ENCODE data around the gene ANKRD26. TPM values are rescaled to one million over a fixed set of nuclear protein-coding genes. Genes with fewer than 3 reads are reported as not detected.

Gene ANKRD26
- total and polyA plus RNA-seq, 9 of the 15 experiments (the other 6 are each of a cell fraction or from before 2014, with no cell fraction given) = 2.3 to 12.3 (median 4.9) TPM

DNA sequence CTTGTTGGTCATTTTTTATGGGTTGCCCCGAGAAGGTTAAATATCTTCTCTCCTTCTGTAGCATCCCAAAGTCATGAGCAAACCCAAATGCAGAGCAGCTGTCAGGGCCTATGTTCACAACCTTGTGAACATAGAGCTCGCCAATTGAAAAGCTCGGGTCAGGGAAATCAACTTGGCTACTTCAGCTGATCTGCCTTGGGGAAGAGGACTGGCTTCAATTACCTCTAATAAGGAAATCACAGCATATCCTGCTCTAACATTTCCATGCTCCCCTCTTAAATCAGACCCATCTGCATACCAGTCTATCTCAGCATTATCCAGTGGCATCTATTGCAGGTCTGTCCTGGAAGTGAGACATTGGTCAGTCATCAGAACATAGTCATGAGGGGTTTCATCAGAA, 105.6 kb downstream of the ANKRD26 start:
- Histone ChIP-seq H3K4me2 (ENCODE audit: insufficient read depth, low read length) (no peak overlapping the region), H3K9me3 (replicated peaks; ENCODE audit: control insufficient read depth, insufficient read depth, low read depth, low read length) (0 out of 2 replicates have a peak, but pooled peaks cover 2% of the 10 kb centered on the region), H3K9me1 (ENCODE audit: control insufficient read depth, insufficient read depth, low read length) (no peaks in the 10 kb centered on the region), H3K36me3 (ENCODE audit: control insufficient read depth, insufficient read depth, low read length) (no peaks in the 10 kb centered on the region), H3K9ac (ENCODE audit: insufficient read depth in 1 of 2, low read depth in 2 of 2, low read length in 2 of 2) (no peak overlapping the region), H3K79me2 (ENCODE audit: control insufficient read depth, insufficient read depth, low read length) (no peaks in the 10 kb centered on the region), H2AFZ (ENCODE audit: low read depth, low read length) (no peak overlapping the region), H3K4me1 (replicated peaks in 1 of 2; ENCODE audit: control insufficient read depth in 2 of 2, insufficient read depth in 2 of 2, low read length in 2 of 2) (no peaks in the 10 kb centered on the region), H3K27ac (ENCODE audit: extremely low read depth, low read depth, low read length) (no peak overlapping the region), H4K20me1 (replicated peaks; ENCODE audit: control insufficient read depth, insufficient read depth, low read length) (no peaks in the 10 kb centered on the region), H3K27me3 (ENCODE audit: control insufficient read depth in 2 of 2, insufficient read depth in 2 of 2, low read length in 2 of 2) (no peaks in the 10 kb centered on the region), H3K4me3 (no peak overlapping the region)
- BruUV-seq (replicated peaks) = no TSS peak
- ATAC-seq (no peak), FAIRE-seq (no peak), DNase-seq (ENCODE audit: extremely low read depth in 1 of 4, low spot score in 3 of 4) (no peak)
- intact Hi-C loops (cut with micrococcal nuclease) (no loop called here), in situ Hi-C loops (cut with MboI) (no loop called here)
- 0% methylated on average over 3 of the region's 3 CpGs for WGBS (ENCODE audit: insufficient coverage, low coverage, missing lambda C conversion rate)
- ChIA-PET CTCF (ENCODE audit: low intra/inter-chr PET ratio) (no interaction called here), POLR2A (no interaction called here)
- TF ChIP-seq IFI16 (CRISPR knock-in tag; IDR thresholded peaks at IDR 0.05) (no peak), C11orf30 (IDR thresholded peaks at IDR 0.05; ENCODE audit: low read depth) (no peak), ZNF551 (CRISPR knock-in tag; IDR thresholded peaks at IDR 0.05) (no peak), ZNF707 (CRISPR knock-in tag; conservative IDR thresholded peaks at IDR 0.05) (no peak)
- TF ChIP-seq, protein P1, sequence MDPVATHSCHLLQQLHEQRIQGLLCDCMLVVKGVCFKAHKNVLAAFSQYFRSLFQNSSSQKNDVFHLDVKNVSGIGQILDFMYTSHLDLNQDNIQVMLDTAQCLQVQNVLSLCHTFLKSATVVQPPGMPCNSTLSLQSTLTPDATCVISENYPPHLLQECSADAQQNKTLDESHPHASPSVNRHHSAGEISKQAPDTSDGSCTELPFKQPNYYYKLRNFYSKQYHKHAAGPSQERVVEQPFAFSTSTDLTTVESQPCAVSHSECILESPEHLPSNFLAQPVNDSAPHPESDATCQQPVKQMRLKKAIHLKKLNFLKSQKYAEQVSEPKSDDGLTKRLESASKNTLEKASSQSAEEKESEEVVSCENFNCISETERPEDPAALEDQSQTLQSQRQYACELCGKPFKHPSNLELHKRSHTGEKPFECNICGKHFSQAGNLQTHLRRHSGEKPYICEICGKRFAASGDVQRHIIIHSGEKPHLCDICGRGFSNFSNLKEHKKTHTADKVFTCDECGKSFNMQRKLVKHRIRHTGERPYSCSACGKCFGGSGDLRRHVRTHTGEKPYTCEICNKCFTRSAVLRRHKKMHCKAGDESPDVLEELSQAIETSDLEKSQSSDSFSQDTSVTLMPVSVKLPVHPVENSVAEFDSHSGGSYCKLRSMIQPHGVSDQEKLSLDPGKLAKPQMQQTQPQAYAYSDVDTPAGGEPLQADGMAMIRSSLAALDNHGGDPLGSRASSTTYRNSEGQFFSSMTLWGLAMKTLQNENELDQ (CRISPR knock-in tag; IDR thresholded peaks at IDR 0.05; ENCODE audit: borderline replicate concordance) = no peak
- TF ChIP-seq, protein P2, sequence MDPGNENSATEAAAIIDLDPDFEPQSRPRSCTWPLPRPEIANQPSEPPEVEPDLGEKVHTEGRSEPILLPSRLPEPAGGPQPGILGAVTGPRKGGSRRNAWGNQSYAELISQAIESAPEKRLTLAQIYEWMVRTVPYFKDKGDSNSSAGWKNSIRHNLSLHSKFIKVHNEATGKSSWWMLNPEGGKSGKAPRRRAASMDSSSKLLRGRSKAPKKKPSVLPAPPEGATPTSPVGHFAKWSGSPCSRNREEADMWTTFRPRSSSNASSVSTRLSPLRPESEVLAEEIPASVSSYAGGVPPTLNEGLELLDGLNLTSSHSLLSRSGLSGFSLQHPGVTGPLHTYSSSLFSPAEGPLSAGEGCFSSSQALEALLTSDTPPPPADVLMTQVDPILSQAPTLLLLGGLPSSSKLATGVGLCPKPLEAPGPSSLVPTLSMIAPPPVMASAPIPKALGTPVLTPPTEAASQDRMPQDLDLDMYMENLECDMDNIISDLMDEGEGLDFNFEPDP (CRISPR knock-in tag; IDR thresholded peaks at IDR 0.05) = no peak
- TF ChIP-seq, protein P3, sequence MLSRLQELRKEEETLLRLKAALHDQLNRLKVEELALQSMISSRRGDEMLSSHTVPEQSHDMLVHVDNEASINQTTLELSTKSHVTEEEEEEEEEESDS (CRISPR knock-in tag; IDR thresholded peaks at IDR 0.05) = no peak
- TF ChIP-seq, protein P4, sequence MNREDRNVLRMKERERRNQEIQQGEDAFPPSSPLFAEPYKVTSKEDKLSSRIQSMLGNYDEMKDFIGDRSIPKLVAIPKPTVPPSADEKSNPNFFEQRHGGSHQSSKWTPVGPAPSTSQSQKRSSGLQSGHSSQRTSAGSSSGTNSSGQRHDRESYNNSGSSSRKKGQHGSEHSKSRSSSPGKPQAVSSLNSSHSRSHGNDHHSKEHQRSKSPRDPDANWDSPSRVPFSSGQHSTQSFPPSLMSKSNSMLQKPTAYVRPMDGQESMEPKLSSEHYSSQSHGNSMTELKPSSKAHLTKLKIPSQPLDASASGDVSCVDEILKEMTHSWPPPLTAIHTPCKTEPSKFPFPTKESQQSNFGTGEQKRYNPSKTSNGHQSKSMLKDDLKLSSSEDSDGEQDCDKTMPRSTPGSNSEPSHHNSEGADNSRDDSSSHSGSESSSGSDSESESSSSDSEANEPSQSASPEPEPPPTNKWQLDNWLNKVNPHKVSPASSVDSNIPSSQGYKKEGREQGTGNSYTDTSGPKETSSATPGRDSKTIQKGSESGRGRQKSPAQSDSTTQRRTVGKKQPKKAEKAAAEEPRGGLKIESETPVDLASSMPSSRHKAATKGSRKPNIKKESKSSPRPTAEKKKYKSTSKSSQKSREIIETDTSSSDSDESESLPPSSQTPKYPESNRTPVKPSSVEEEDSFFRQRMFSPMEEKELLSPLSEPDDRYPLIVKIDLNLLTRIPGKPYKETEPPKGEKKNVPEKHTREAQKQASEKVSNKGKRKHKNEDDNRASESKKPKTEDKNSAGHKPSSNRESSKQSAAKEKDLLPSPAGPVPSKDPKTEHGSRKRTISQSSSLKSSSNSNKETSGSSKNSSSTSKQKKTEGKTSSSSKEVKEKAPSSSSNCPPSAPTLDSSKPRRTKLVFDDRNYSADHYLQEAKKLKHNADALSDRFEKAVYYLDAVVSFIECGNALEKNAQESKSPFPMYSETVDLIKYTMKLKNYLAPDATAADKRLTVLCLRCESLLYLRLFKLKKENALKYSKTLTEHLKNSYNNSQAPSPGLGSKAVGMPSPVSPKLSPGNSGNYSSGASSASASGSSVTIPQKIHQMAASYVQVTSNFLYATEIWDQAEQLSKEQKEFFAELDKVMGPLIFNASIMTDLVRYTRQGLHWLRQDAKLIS (CRISPR knock-in tag; IDR thresholded peaks at IDR 0.05) = no peak

All from K562 (cell line).